Fibroblast of skin of scalp (primary cell): ENCODE results near the gene AKT1.

Source experiments
- DNase-seq: peaks from one replicate; pipeline ENCODE4 v3.0.0-alpha.2; 2013

AKT1 gene

GRCh38 chr14:104786091-104786586 lies 9.4 kb downstream of the AKT1 start:
- no peak for DNase-seq

GRCh38 chr14:104785708-104786080 lies 9.9 kb downstream of the AKT1 start:
- DNase-seq = no peak

GRCh38 chr14:104784846-104785707 lies 10.5 kb downstream of the AKT1 start:
- no peak for DNase-seq

- DNase-seq = no peak
Measured at GRCh38 chr14:104784218-104784568, 11.4 kb downstream of the AKT1 start.

GRCh38 chr14:104783484-104784217 lies 11.9 kb downstream of the AKT1 start:
- no peak for DNase-seq

GRCh38 chr14:104782808-104783139 lies 12.8 kb downstream of the AKT1 start:
- DNase-seq = no peak

GRCh38 chr14:104782086-104782807 lies 13.3 kb downstream of the AKT1 start:
- DNase-seq = no peak

GRCh38 chr14:104781271-104782077 lies 14.1 kb downstream of the AKT1 start:
- no peak for DNase-seq

GRCh38 chr14:104780513-104781030 lies 15.0 kb downstream of the AKT1 start:
- no peak for DNase-seq

GRCh38 chr14:104779776-104780512 lies 15.6 kb downstream of the AKT1 start:
- no peak for DNase-seq

GRCh38 chr14:104778694-104779331 lies 16.7 kb downstream of the AKT1 start:
- no peak for DNase-seq

- DNase-seq = no peak
Measured at GRCh38 chr14:104777808-104778249, 17.7 kb downstream of the AKT1 start.

- no peak for DNase-seq
Measured at GRCh38 chr14:104776961-104777807, 18.4 kb downstream of the AKT1 start.

GRCh38 chr14:104776481-104776880 lies 19.1 kb downstream of the AKT1 start:
- DNase-seq = no peak

- no peak for DNase-seq
Measured at GRCh38 chr14:104775073-104775489, 20.5 kb downstream of the AKT1 start.

- no peak for DNase-seq
Measured at GRCh38 chr14:104774453-104775072, 21.0 kb downstream of the AKT1 start.

GRCh38 chr14:104773505-104774452 lies 21.8 kb downstream of the AKT1 start:
- DNase-seq = no peak
